Measurements from ENCODE around the gene PPP4R1.
"Not testable (repeated sequence)": the region's sequence is repeated elsewhere in the genome, so short reads cannot be mapped to it uniquely, and the experiment has no call there.

Gene PPP4R1

GRCh38 chr18:9642799-9643462 lies 28.6 kb upstream of the PPP4R1 start:
- no peak for DNase-seq (ENCODE audit: low spot score)
- in situ Hi-C loops (cut with MboI; ENCODE audit: low pct_unique_long_range_greater_than_20kb, low sequenced_read_pairs, unreplicated experiment) = no loop called here

GRCh38 chr18:9641081-9641480 lies 26.7 kb upstream of the PPP4R1 start:
- DNase-seq (ENCODE audit: low spot score); in situ Hi-C loops (cut with MboI; ENCODE audit: low pct_unique_long_range_greater_than_20kb, low sequenced_read_pairs, unreplicated experiment): not testable (repeated sequence)

More at GRCh38 chr18:9642799-9643462, 28.6 kb upstream of the PPP4R1 start:
- TF ChIP-seq, protein P1, sequence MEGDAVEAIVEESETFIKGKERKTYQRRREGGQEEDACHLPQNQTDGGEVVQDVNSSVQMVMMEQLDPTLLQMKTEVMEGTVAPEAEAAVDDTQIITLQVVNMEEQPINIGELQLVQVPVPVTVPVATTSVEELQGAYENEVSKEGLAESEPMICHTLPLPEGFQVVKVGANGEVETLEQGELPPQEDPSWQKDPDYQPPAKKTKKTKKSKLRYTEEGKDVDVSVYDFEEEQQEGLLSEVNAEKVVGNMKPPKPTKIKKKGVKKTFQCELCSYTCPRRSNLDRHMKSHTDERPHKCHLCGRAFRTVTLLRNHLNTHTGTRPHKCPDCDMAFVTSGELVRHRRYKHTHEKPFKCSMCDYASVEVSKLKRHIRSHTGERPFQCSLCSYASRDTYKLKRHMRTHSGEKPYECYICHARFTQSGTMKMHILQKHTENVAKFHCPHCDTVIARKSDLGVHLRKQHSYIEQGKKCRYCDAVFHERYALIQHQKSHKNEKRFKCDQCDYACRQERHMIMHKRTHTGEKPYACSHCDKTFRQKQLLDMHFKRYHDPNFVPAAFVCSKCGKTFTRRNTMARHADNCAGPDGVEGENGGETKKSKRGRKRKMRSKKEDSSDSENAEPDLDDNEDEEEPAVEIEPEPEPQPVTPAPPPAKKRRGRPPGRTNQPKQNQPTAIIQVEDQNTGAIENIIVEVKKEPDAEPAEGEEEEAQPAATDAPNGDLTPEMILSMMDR (IDR thresholded peaks at IDR 0.05; ENCODE audit: extremely low read depth, insufficient read depth, missing control alignments) = no peak

- in situ Hi-C loops (cut with MboI; ENCODE audit: low pct_unique_long_range_greater_than_20kb, low sequenced_read_pairs, unreplicated experiment) = no loop called here
- TF ChIP-seq, protein P1 (IDR thresholded peaks at IDR 0.05; ENCODE audit: extremely low read depth, insufficient read depth, missing control alignments) = no peak
- DNase-seq (ENCODE audit: low spot score) = no peak
These were observed 24.5 kb upstream of the PPP4R1 start for GRCh38 chr18:9638886-9639285.

DNA sequence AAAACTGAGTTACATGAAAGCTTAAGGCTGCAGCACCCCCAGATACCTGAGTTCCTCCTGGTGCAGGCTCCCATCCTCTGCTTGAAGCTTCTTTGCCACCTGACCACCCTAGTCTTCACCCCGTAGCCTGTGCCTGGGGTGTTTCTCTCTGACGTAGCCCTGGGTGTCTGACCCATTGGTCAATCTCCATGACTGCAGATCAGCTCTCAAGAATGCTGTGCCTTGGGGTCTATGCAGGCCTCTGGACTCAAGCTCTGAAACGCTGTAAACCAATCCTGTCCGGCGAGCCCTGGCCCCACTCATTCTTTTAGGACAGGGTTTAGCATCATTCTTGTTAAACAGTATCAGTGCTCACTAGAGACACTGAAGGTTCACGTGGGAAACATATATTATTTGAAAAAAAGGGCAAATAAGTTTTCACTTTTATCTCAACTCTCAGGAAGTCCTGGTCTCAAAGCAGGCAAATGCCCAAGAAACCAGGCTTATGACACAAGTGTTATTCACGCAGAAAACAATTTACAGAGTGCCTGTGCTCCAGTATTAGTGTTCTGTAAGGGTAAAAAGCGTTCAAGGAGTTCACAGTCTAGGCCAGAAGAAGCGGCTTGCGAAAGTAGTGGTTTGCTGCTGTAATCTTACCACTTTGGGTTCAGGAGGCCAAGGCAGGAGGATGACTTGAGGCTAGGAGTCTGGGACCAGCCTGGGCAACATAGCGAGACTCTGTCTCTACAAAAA lies 22.8 kb upstream of the PPP4R1 start:
- TF ChIP-seq, protein P1 (IDR thresholded peaks at IDR 0.05; ENCODE audit: extremely low read depth, insufficient read depth, missing control alignments) = no peak
- in situ Hi-C loops (cut with MboI; ENCODE audit: low pct_unique_long_range_greater_than_20kb, low sequenced_read_pairs, unreplicated experiment) = no loop called here
- DNase-seq (ENCODE audit: low spot score) = no peak

- no peak for DNase-seq (ENCODE audit: low spot score)
- in situ Hi-C loops (cut with MboI; ENCODE audit: low pct_unique_long_range_greater_than_20kb, low sequenced_read_pairs, unreplicated experiment) = no loop called here
- TF ChIP-seq, protein P1 (IDR thresholded peaks at IDR 0.05; ENCODE audit: extremely low read depth, insufficient read depth, missing control alignments) = no peak
These were observed 20.5 kb upstream of the PPP4R1 start for GRCh38 chr18:9634856-9635255.

DNA sequence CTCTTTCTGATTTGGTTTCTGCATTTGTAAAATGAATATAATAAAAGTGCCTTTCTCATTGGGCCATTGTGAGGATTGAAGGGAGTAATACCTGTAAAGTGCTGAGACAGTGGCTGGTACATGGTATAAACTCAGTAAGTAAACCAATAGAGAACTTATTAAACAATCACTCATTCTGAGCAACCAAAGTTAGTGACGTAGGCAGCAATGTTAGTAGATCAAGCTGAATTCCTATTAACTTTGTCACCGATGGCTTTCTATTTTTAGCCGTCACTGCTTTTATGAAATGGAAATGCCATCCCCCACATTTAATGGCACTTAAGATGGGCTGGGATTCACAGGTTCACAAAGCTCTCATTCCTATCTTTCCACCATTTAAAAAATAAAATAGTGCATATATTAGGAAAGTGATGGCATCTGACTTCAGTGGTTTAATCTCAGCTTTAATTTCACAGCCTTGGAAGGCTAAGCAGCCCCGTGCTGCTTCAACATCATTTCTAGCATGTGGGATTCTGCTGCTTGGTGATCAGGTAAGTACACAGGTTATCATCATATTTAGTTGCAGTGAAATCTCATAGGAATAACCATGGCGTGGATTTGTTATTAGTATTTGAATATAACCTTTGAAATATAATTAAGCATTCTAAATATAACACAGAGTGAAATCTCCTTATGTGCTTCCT lies 17.6 kb upstream of the PPP4R1 start:
- DNase-seq (ENCODE audit: low spot score) = no peak
- TF ChIP-seq, protein P1 (IDR thresholded peaks at IDR 0.05; ENCODE audit: extremely low read depth, insufficient read depth, missing control alignments) = no peak
- in situ Hi-C loops (cut with MboI; ENCODE audit: low pct_unique_long_range_greater_than_20kb, low sequenced_read_pairs, unreplicated experiment) = no loop called here

DNA sequence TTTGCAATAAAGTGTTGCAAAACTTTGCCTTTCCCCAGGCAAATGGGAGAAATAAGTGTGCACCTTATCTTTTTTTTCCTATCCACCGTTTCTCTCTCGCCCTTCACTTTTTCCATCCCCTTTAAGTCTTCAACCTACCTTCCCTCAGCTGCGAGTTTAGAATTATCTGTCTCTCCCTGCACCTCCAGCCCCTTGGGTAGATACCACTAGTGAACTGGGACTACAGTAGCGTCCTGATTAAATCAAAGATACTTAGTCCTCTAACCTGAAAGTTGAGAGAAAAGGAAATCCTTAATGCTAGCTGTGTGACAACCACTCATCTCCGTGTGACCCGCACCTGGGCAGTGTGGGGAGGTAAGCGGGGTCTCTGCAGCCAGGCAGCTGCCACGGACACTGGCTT lies 16.1 kb upstream of the PPP4R1 start:
- TF ChIP-seq, protein P1 (IDR thresholded peaks at IDR 0.05; ENCODE audit: extremely low read depth, insufficient read depth, missing control alignments) = no peak
- no peak for DNase-seq (ENCODE audit: low spot score)
- in situ Hi-C loops (cut with MboI; ENCODE audit: low pct_unique_long_range_greater_than_20kb, low sequenced_read_pairs, unreplicated experiment) = no loop called here

All from GM13977 (cell line).